HG02610 (cell line): ENCODE data around the gene MTO1.
"Not testable (repeated sequence)": the region's sequence is repeated elsewhere in the genome, so short reads cannot be mapped to it uniquely, and the experiment has no call there.

Experiments
- ATAC-seq: cut with Tn5 transposase; IDR thresholded peaks from one replicate; pipeline ENCODE4 v1.9.1; 2021; ENCODE audit warnings: mild to moderate bottlenecking, moderate library complexity; ENCODE audit not compliant: unreplicated experiment

Gene MTO1

DNA sequence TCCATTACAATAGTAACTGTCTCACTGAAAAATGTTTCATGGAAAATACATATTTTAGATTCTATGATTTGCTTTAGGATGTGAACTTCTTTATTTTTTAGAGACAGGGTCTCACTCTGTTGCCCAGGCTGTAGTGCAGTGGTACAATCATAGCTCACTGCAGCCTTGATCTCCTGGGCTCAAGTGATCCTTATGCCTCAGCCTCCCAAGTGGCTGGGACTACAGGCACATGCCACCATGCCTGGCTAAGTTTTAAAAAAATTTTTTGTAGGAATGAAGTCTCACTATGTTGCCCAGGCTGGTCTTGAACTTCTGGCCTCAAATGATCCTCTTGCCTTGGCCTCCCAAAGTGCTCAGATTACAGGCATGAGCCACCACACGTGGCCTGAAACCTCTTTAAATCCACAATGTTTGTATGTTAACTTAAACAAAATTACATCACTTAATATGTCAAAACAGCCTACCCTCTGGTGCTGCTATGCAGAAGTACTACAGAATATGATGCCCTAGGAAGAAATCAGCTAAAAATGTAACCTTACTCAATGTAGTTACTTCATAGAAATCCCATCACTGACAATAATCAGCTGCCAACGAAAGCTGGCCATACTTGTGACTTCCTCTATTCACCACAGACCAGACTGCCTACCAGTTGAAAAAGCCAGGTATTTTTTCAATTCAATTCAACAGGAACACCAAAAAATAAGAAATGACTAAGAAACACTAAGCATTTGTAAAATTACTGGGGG, 41.7 kb downstream of the MTO1 start:
- no peak for ATAC-seq

DNA sequence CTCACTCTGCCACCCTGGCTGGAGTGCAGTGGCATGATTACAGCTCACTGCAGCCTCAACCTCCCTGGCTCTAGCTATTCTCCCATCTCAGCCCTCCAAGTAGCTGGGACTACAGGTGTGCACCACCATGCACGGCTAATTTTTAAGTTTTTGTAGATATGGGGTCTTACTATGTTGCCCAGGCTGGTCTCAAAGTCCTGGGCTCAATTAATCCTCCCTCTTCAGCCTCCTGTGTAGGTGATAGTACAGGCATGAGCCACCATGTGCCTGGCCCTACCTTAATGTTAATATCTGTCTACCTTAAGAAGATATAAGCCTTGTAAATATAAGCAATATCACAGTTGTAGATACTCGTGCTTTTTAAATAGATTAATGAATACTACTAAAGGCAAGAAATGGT, 42.6 kb downstream of the MTO1 start:
- no peak for ATAC-seq

DNA sequence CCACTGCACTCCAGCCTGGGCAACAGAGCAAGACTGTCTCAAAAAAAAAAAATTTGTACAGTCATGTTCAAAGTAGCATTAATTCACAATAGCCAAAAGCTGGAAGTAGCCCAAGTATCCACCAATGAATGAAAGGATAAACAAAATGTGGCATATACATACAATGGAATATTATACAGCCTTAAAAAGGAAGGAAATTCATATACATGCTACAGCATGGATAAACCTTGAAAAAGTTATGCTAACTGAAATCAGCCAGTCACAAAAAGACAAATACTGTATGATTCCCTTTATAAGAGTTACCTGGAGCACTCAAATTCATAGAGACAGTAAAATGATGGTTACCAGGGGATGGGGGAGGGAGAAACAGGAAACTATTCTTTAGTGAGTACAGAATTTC, 43.6 kb downstream of the MTO1 start:
- ATAC-seq = no peak

DNA sequence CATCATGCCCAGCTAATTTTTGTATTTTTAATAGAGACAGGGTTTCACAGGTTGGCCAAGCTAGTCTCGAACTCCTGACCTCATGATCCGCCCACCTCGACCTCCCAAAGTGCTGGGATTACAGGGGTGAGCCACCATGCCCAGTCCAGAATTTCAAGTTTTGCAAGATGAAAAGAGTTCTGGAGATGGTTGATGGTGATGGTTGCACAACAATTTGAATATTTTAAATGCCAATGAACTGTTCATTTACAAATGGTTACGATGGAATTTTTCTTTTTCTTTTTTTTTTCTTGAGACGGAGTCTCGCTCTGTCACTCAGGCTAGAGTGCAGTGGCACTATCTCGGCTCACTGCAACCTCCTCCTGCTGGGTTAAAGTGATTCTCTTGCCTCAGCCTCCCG, 44.2 kb downstream of the MTO1 start:
- ATAC-seq = not testable (repeated sequence)

DNA sequence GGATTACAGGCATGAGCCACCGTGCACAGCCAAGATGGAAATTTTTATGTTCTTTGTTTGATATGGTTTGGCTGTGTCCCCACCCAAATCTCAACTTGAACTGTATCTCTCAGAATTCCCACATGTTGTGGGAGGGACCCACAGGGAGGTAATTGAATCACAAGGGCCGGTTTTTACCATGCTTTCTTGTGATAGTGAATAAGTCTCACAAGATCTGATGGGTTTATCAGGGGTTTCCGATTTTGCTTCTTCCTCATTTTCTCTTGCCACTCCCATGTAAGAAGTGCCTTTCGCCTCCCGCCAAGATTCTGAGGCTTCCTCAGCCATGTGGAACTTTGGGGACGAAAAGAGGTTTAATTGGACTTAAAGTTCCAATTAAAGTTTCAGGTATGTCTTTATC, 44.7 kb downstream of the MTO1 start:
- no peak for ATAC-seq

DNA sequence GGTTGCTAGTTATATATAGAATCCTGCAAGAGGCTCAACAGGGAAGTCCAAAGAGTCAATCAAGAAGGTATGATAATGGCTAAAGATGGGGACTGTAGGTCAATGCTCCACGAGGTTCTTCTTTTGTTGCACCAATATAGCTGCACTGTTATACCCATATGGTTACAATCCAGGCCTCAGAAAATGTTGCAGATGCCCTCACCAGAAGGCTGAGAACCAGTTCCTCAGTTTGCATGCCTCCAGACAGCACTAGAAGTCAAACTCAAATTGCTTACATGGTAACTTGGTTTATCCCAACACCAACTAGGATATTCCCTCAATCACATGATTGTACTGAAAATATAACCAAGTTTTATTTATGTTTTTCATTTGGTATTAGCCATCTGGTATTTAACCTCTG, 47.2 kb downstream of the MTO1 start:
- ATAC-seq = no peak

DNA sequence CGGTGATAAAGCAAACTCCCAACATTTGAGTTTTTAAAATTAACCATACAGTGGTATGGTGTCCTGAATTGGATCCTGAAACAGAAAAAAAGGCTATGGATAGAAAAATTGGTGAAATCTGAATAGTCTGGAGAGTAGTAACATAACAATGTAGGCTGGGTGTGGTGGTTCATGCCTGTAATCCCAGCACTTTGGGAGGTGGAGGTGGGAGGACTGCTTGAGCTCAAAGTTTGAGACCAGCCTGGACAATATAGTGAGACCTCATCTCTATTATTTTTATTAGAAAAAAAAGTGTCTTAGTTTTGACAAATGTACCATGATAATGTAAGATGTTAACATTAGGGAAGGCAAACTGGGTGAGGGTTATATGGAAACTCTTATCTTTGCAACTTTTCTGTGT, 48.3 kb downstream of the MTO1 start:
- ATAC-seq = no peak

DNA sequence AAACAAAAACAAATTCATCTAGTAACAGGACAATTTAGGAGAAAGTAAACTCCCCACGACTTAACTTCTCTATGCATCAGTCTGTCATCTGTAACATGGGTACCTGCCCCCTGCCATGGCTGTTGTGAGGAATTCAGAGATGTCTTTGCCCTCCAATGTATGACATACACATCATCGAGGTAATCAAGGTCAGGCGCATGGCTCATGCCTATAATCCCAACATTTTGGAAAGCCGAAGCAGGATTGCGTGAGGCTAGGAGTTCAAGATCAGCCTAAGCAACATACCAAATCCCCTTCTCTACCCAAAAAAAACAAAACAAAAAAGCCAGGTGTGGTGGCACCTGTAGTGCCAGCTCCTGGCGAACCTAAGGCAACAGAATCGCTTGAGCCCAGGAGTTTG, 50.3 kb downstream of the MTO1 start:
- no peak for ATAC-seq

DNA sequence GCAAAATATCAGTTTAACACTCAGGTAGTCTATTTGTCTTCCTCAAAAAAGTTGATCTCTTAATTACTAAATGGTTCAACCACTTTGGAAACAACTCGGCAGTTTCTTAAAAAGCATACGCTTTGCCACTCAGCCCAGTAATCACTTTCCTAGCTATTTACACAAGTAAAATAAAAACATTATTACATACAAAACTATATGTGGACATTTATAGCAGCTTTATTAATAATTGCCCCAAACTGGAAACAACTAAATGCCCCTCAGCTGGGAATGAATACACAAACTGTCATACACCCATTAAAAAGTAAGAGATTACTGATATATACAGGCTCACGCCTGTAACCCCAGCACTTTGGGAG, 51.9 kb downstream of the MTO1 start:
- no peak for ATAC-seq

DNA sequence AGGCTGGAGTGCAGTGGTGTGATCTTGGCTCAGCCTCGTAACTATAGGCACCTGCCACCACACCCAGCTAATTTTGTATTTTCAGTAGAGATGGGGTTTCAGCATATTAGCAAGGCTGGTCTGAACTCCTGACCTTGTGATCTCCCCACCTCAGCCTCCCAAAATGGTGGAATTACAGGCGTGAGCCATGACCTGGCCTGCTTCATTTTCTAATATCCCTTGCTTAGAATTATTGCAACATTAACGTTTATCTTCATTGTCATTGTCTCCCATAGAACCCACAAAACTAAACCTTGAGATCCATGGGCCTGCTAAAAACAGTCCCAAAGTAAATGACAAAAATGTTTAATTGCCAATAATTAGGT, 53.2 kb downstream of the MTO1 start:
- peak; percentile 3 for ATAC-seq

DNA sequence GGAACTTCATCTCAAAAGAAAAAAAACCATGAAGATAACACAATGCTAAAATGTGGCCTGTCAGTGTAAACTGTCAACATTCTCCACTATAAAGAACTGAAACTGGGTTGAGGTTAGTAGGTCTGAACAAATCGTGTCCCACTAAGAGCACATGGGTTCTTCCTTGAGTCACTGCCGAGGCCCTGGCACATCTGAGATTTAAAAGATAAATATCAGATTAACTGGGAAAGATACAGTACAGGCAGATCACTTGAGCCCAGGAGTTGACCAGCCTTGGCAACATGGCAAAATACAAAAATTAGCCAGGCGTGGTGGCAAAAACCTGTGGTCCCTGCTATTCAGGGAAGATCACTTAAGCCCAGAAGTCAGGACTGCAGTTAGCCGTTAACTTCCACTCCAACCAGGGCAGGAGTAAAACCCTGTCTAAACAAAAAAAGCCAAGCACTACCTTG, 53.7 kb downstream of the MTO1 start:
- peak; percentile 32 for ATAC-seq

DNA sequence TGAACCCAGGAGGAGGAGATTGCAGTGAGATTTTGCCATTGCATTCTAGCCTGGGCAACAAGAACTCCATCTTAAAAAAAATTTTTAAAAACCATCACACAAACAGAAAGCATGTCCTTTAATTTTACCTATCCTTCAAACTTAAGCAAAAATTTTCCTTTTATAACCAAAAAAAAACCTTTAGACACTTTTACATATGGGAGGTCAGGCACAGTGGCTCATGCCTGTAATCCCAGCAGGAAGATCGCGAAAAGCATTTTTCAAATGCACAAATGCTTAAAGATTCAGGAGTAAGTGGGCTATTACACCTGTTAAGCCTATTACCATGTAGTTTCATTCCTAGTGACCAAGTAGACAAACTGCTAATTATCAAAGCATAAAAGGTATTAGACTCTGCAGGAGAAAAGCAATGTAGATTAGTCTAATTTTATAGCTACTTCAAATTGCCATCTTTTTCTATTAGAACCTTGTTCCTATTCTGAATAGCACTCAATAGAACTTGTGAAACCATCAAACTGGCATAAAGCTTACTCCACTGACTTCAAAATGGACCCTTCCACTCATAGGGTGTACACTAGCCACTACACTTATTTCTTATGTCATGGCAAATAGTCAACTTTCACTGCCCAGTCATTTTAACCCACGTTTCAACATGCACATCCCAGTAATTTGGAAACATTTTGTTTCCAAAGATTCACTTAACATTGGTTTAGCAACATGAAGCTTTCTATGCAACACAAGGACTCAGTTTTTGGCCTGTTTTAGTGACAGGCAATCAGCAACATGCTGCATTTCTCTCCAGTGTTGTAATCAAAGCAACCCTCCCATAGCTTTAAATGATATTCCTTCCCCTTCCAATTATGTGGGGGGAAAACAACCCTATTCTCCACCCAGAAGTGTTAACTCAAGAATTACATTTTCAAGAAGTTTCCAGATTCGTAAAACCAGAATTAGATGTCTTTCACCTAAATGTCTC, 55.3 kb downstream of the MTO1 start:
- no peak for ATAC-seq

DNA sequence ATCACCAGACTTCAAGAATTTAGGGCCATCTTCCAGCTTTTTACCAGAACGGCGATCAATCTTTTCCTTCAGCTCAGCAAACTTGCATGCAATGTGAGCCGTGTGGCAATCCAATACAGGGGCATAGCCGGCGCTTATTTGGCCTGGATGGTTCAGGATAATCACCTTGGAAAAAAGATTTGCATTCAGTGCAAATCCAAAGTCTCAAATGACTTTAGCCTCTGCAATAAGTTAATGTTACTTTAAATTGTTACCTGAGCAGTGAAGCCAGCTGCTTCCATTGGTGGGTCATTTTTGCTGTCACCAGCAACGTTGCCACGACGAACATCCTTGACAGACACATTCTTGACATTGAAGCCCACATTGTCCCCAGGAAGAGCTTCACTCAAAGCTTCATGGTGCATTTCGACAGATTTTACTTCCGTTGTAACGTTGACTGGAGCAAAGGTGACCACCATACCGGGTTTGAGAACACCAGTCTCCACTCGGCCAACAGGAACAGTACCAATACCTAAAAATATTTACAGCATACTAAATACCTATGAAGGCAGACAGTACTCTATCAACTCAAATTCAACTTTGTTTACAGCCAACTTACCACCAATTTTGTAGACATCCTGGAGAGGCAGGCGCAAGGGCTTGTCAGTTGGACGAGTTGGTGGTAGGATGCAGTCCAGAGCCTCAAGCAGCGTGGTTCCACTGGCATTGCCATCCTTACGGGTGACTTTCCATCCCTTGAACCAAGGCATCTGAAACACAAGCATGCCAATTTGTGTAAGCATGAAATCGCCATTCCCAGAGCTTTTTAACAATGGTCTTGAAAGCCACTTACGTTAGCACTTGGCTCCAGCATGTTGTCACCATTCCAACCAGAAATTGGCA, 56.8 kb downstream of the MTO1 start:
- ATAC-seq = not testable (repeated sequence)

DNA sequence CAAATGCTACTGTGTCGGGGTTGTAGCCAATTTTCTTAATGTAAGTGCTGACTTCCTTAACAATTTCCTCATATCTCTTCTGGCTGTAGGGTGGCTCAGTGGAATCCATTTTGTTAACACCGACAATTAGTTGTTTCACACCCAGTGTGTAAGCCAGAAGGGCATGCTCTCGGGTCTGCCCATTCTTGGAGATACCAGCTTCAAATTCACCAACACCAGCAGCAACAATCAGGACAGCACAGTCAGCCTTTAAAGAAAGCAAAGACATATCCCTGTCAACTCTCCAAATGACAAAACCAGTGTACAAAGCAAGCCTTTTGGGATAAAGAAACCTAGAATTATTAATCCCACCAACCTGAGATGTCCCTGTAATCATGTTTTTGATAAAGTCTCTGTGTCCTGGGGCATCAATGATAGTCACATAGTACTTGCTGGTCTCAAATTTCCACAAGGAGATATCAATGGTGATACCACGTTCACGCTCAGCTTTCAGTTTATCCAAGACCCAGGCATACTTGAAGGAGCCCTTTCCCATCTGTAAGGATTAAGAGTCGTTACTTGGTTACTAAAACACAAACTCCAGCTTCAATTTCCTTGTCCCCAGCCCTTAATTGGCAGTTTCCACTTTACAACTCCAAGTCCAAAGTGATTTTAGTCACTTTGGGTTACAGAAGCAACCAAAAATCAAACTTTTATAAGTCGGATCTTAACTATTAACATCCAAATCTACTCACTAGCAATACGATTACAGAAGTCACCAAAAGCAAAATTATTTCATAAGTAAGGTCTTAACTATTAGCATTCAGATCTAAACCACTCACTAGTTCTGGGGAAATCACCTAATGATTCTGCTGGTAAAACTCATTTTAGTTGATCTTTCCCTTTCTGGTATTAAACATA, 57.7 kb downstream of the MTO1 start:
- not testable (repeated sequence) for ATAC-seq

DNA sequence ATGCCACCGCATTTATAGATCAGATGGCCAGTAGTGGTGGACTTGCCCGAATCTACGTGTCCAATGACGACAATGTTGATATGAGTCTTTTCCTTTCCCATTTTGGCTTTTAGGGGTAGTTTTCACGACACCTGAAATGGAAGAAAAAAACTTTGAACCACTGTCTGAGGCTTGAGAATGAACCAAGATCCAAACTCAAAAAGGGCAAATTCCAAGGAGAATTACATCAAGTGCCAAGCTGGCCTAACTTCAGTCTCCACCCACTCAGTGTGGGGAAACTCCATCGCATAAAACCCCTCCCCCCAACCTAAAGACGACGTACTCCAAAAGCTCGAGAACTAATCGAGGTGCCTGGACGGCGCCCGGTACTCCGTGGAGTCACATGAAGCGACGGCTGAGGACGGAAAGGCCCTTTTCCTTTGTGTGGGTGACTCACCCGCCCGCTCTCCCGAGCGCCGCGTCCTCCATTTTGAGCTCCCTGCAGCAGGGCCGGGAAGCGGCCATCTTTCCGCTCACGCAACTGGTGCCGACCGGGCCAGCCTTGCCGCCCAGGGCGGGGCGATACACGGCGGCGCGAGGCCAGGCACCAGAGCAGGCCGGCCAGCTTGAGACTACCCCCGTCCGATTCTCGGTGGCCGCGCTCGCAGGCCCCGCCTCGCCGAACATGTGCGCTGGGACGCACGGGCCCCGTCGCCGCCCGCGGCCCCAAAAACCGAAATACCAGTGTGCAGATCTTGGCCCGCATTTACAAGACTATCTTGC, 58.6 kb downstream of the MTO1 start:
- peak; percentile 16 for ATAC-seq

DNA sequence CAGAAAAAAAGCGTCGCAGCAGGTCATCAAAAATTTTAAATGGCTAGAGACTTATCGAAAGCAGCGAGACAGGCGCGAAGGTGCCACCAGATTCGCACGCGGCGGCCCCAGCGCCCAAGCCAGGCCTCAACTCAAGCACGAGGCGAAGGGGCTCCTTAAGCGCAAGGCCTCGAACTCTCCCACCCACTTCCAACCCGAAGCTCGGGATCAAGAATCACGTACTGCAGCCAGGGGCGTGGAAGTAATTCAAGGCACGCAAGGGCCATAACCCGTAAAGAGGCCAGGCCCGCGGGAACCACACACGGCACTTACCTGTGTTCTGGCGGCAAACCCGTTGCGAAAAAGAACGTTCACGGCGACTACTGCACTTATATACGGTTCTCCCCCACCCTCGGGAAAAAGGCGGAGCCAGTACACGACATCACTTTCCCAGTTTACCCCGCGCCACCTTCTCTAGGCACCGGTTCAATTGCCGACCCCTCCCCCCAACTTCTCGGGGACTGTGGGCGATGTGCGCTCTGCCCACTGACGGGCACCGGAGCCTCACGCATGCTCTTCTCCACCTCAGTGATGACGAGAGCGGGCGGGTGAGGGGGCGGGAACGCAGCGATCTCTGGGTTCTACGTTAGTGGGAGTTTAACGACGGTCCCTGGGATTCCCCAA, 59.3 kb downstream of the MTO1 start, which contains the start of gene EEF1A1:
Gene EEF1A1, minus strand, starts transcription at position 345 of the 663 bp plus-strand sequence. CDS start 1,006 bp downstream, outside the sequence.
- peak; percentile 59 for ATAC-seq

DNA sequence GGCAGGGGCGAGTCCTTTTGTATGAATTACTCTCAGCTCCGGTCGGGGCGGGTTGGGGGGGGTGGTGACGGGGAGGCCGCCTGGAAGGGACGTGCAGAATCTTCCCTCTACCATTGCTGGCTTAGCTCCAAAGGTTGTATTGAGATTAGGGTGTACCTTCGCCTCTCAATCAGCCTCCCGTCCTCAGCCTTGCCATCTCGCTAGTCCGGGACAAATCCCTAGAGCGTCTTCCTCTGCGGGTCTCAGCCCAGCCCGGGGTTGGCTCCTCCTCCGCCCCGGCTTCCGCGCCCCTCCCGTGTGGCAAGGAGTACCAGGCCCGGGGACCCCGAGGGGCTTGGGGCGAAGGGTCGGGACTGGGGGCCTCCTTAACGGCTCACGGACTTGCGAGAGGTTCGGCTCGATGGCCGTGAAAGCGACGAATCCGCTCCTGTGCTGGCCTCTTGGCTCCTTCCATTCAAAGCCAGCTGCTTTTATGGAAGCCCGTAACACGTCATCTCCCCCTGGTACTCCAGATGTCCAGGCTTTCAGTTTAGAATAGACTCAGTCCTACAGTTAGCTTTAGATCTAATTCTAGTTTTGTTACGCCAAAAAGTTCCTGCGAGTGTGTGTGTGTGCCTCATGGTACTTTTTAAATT, 59.9 kb downstream of the MTO1 start:
- peak; percentile 34 for ATAC-seq

DNA sequence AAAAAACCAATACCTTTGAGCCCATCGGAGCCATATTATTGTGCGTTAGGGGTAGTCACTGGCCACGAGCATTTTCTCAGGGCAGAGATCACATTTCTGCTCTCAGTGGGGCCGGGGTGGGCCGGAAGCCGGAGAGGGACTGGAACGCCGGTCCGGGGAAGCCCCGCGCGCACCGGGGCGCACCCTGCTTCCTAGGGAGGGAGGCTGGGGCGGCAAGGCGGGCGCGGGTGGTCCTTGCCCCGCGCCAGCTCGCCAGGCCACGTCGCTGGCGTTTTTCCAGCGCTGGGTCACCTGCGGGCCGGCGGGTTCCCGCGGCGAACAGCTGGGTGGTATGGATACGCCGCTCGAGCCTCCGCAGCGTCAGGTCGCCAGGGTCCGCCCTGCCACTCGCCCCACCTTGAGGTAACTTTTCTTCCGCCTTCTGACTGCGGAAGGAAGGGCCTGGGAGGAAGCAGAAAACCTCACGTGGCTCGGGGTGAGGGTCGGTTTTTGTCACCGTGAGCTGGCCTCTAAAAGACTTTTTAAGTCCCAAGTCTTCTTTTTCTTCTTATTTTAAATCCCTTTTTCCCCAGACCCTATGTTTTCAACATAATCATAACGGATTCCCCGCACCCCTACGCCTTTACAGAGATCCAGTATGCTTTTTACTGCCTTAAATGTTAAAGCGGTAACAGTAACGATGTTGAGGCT, 62.0 kb downstream of the MTO1 start:
- ATAC-seq = peak; percentile 55
